Stomach smooth muscle (tissue), 2 donors: Measurements from ENCODE around the gene TTLL7.

Experiments used
- H3K27ac ChIP-seq: one replicate; pipeline ENCODE4 v1.7.0; 2013; ENCODE audit warnings: mild to moderate bottlenecking, low read length, inconsistent platforms
- H3K27me3 ChIP-seq, 2 donors: one replicate each; pipeline ENCODE4 v1.7.0; 2013; ENCODE audit warnings: low read length in 2 of 2; ENCODE audit not compliant: insufficient read depth in 2 of 2, control insufficient read depth in 1 of 2
- H3K36me3 ChIP-seq, 2 donors: one replicate each; pipeline ENCODE4 v1.7.0; 2013; ENCODE audit warnings: low read length in 2 of 2; ENCODE audit not compliant: control insufficient read depth in 2 of 2, insufficient read depth in 2 of 2
- H3K4me1 ChIP-seq: one replicate; pipeline ENCODE4 v1.7.0; 2013; ENCODE audit warnings: low read length; ENCODE audit not compliant: control insufficient read depth, insufficient read depth
- H3K4me3 ChIP-seq, 2 donors: one replicate each; pipeline ENCODE4 v1.7.0; 2013; ENCODE audit warnings: low read length in 2 of 2
- H3K9ac ChIP-seq, 2 donors: one replicate each; pipeline ENCODE4 v1.7.0; 2013; ENCODE audit warnings: low read length in 2 of 2, mild to moderate bottlenecking in 1 of 2
- H3K9me3 ChIP-seq, 2 donors: one replicate each; pipeline ENCODE4 v1.7.0; 2013; ENCODE audit warnings: low read length in 2 of 2; ENCODE audit not compliant: control insufficient read depth in 2 of 2
- donor health status: healthy.
- donor health status: Pancreatic carcinoma.

The TTLL7 gene

GRCh38 chr1:83829106-83829505 is 169.8 kb downstream of the TTLL7 start:
- Histone ChIP-seq H3K27me3 (no peaks in the 10 kb centered on the region), H3K9ac (no peak overlapping the region), H3K9me3 (no peaks in the 10 kb centered on the region), H3K27ac (no peak overlapping the region), H3K4me3 (no peak overlapping the region), H3K4me1 (no peaks in the 10 kb centered on the region), H3K36me3 (no peaks in the 10 kb centered on the region)

- Histone ChIP-seq H3K9me3 (no peaks in the 10 kb centered on the region), H3K36me3 (no peaks in the 10 kb centered on the region), H3K4me3 (no peak overlapping the region), H3K4me1 (no peaks in the 10 kb centered on the region), H3K27ac (no peak overlapping the region), H3K27me3 (no peaks in the 10 kb centered on the region), H3K9ac (no peak overlapping the region)
These were observed 170.5 kb downstream of the TTLL7 start for GRCh38 chr1:83828456-83828855.

GRCh38 chr1:83827741-83828140 is 171.2 kb downstream of the TTLL7 start:
- H3K27ac ChIP-seq = no peak overlapping the region
- no peak overlapping the region for H3K4me3 ChIP-seq

GRCh38 chr1:83822208-83822607 is 176.7 kb downstream of the TTLL7 start:
- no peaks in the 10 kb centered on the region for H3K4me1 ChIP-seq
- no peaks in the 10 kb centered on the region for H3K27me3 ChIP-seq
- H3K9ac ChIP-seq = no peak overlapping the region
- no peak overlapping the region for H3K27ac ChIP-seq
- H3K4me3 ChIP-seq = no peak overlapping the region
- no peaks in the 10 kb centered on the region for H3K36me3 ChIP-seq
- peaks cover 0 to 2% of the 10 kb centered on the region in 2 donors for H3K9me3 ChIP-seq

More at GRCh38 chr1:83827741-83828140, 171.2 kb downstream of the TTLL7 start:
- H3K9ac ChIP-seq = no peak overlapping the region
- H3K36me3 ChIP-seq = no peaks in the 10 kb centered on the region
- H3K27me3 ChIP-seq = no peaks in the 10 kb centered on the region
- no peaks in the 10 kb centered on the region for H3K4me1 ChIP-seq
- no peaks in the 10 kb centered on the region for H3K9me3 ChIP-seq

GRCh38 chr1:83819436-83819835 is 179.5 kb downstream of the TTLL7 start:
- no peak overlapping the region for H3K27ac ChIP-seq
- no peak overlapping the region for H3K4me3 ChIP-seq
- peaks cover 0 to 2% of the 10 kb centered on the region in 2 donors for H3K9me3 ChIP-seq
- no peaks in the 10 kb centered on the region for H3K4me1 ChIP-seq
- H3K27me3 ChIP-seq = no peaks in the 10 kb centered on the region
- no peaks in the 10 kb centered on the region for H3K36me3 ChIP-seq
- no peak overlapping the region for H3K9ac ChIP-seq

GRCh38 chr1:83818916-83819315 is 180.0 kb downstream of the TTLL7 start:
- Histone ChIP-seq H3K4me1 (no peaks in the 10 kb centered on the region), H3K9me3 (peaks cover 0 to 2% of the 10 kb centered on the region in 2 donors), H3K36me3 (no peaks in the 10 kb centered on the region), H3K27ac (no peak overlapping the region), H3K27me3 (no peaks in the 10 kb centered on the region), H3K4me3 (no peak overlapping the region), H3K9ac (no peak overlapping the region)

GRCh38 chr1:83816836-83817235 is 182.1 kb downstream of the TTLL7 start:
- Histone ChIP-seq H3K9ac (no peak overlapping the region), H3K4me3 (no peak overlapping the region), H3K9me3 (no peaks in the 10 kb centered on the region), H3K36me3 (no peaks in the 10 kb centered on the region), H3K27me3 (no peaks in the 10 kb centered on the region), H3K27ac (no peak overlapping the region), H3K4me1 (no peaks in the 10 kb centered on the region)

- H3K9me3 ChIP-seq = no peaks in the 10 kb centered on the region
- H3K36me3 ChIP-seq = no peaks in the 10 kb centered on the region
- no peak overlapping the region for H3K9ac ChIP-seq
- no peak overlapping the region for H3K4me3 ChIP-seq
- H3K27ac ChIP-seq = no peak overlapping the region
- no peaks in the 10 kb centered on the region for H3K4me1 ChIP-seq
- H3K27me3 ChIP-seq = no peaks in the 10 kb centered on the region
These were observed 183.6 kb downstream of the TTLL7 start for GRCh38 chr1:83815330-83815729.
